GM12873 (cell line): ENCODE measurements around the gene MTERF4.

Source experiments
- TF ChIP-seq, protein P1 (sequence below): IDR thresholded peaks from 2 replicates; pipeline ENCODE4 v1.5.1; 2012; ENCODE audit warnings: low read depth, mild to moderate bottlenecking, moderate library complexity, low read length, control low read depth; ENCODE audit not compliant: insufficient read depth; ENCODE audit errors: missing control alignments

MTERF4 gene

GRCh38 chr2:241063093-241063551, 39.0 kb downstream of the MTERF4 start:
- TF ChIP-seq, protein P1, sequence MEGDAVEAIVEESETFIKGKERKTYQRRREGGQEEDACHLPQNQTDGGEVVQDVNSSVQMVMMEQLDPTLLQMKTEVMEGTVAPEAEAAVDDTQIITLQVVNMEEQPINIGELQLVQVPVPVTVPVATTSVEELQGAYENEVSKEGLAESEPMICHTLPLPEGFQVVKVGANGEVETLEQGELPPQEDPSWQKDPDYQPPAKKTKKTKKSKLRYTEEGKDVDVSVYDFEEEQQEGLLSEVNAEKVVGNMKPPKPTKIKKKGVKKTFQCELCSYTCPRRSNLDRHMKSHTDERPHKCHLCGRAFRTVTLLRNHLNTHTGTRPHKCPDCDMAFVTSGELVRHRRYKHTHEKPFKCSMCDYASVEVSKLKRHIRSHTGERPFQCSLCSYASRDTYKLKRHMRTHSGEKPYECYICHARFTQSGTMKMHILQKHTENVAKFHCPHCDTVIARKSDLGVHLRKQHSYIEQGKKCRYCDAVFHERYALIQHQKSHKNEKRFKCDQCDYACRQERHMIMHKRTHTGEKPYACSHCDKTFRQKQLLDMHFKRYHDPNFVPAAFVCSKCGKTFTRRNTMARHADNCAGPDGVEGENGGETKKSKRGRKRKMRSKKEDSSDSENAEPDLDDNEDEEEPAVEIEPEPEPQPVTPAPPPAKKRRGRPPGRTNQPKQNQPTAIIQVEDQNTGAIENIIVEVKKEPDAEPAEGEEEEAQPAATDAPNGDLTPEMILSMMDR, result no peak

DNA sequence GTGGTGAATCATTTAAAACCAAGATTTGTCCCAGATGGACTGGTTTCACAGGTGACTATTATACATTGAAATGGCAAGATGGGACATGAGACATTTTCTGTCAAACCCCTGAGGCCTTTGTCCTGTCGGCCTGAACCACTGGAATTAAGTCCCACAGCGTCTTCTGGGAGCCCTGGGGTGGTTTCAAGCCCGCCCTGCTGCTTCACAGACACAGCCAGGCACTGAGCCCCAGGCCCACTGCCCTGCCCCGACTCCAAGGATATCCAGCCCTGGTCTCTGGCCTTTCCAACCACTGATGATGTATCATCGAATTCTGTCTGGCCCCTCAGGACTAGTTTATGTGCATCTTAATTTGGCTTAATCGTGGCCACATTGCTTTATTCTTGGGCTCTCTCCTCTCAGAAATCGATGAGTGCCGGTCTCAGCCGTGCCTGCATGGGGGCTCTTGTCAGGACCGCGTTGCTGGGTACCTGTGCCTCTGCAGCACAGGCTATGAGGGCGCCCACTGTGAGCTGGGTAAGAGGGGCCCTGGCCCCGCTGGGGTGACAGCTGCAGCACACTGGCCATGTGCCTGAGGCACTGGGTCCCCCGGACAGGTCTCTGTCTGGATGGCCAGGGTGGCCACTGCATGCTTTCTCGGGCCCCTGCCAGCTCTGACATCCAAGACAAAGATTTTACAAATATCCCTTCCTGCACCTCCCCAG, 39.5 kb downstream of the MTERF4 start:
- TF ChIP-seq, protein P1, result no peak

- TF ChIP-seq, protein P1, result no peak
Observed at GRCh38 chr2:241061275-241061674, 40.8 kb downstream of the MTERF4 start.

- TF ChIP-seq, protein P1, result no peak
Observed at GRCh38 chr2:241053576-241054251, 48.4 kb downstream of the MTERF4 start.

DNA sequence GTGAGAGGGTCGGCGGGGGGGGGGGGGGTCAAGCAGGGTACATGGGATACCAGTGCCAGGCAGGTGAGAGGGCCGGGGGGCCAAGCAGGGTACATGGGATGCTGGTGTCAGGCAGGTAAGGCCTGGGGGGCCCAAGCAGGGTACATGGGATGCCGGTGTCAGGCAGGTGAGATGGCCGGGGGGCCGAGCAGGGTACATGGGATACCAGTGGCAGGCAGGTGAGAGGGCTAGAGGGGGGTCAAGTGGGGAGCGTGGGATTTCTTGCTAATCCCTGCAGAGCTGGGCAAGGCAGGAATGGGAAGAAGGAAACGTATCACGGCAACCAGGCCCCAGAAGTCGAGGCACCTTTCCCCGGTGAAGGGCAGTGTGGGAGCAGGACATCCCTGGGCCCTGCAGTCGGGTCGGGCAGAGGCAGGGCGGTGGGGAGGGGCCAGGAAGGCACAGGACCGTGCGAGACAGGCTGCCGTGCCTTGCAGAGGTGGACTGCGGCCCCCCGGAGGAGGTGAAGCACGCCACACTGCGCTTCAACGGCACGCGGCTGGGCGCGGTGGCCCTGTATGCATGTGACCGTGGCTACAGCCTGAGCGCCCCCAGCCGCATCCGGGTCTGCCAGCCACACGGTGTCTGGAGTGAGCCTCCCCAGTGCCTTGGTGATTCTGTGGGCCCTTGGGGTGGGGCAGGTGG, 49.3 kb downstream of the MTERF4 start:
- TF ChIP-seq, protein P1, result no peak

DNA sequence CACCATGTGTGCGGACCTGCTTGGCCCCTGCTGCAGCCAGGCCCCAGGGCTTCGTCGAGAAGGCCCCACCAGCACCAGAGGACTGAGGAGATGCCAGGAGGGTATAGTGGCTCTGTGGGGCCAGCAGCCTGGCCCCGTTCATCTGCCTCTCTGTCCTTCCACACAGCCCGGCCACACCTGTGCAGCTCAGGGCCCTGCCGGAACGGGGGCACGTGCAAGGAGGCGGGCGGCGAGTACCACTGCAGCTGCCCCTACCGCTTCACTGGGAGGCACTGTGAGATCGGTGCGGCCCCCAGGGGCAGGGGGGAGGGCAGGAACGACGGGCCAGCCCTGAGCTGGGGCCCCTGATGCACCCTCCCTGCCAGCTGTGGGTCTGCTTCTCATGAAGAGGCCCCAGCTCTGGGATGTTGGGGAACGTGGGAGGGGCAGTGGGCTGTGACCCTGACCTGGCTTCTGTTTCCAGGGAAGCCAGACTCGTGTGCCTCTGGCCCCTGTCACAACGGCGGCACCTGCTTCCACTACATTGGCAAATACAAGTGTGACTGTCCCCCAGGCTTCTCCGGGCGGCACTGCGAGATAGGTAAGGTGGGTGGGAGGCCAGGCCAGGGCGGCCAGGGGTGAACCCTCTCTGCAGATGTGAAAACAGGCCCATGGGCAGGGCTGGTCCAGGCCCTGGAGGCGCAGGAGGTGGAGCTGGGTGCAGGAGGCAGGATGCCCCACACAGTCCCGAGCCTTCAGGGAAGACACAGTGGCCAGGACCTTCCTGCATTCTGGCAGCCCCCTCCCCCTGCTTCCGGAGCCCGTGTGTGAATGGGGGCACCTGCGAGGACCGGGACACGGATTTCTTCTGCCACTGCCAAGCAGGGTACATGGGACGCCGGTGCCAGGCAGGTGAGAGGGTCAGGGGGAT, 50.3 kb downstream of the MTERF4 start:
- TF ChIP-seq, protein P1, result no peak
